KOPT-K1 (cell line): Measurements from ENCODE around the gene ELFN2.
"Not testable (repeated sequence)": the region's sequence is repeated elsewhere in the genome, so short reads cannot be mapped to it uniquely, and the experiment has no call there.

Experiments
- H3K27ac ChIP-seq: fragments of 200-600 bp; sonication (generic); 2 replicates; pipeline ENCODE4 v1.5.1; 2016; ENCODE audit warnings: antibody characterized with exemption, mild to moderate bottlenecking, low read depth, low read length; ENCODE audit not compliant: poor library complexity, severe bottlenecking
- H3K36me3 ChIP-seq: fragments of 200-600 bp; sonication (generic); 2 replicates; pipeline ENCODE4 v1.5.1; 2017; ENCODE audit warnings: antibody characterized with exemption, mild to moderate bottlenecking, low read length, moderate library complexity; ENCODE audit not compliant: insufficient read depth
- H3K9me3 ChIP-seq: fragments of 200-600 bp; sonication (generic); 2 replicates; pipeline ENCODE4 v1.5.1; 2017; ENCODE audit warnings: antibody characterized with exemption, low read length, mild to moderate bottlenecking; ENCODE audit not compliant: insufficient read depth, poor library complexity, severe bottlenecking

Gene ELFN2

GRCh38 chr22:37329238-37330140 lies 97.8 kb downstream of the ELFN2 start:
- no peak overlapping the region for H3K27ac ChIP-seq
- no peaks in the 10 kb centered on the region for H3K9me3 ChIP-seq

DNA sequence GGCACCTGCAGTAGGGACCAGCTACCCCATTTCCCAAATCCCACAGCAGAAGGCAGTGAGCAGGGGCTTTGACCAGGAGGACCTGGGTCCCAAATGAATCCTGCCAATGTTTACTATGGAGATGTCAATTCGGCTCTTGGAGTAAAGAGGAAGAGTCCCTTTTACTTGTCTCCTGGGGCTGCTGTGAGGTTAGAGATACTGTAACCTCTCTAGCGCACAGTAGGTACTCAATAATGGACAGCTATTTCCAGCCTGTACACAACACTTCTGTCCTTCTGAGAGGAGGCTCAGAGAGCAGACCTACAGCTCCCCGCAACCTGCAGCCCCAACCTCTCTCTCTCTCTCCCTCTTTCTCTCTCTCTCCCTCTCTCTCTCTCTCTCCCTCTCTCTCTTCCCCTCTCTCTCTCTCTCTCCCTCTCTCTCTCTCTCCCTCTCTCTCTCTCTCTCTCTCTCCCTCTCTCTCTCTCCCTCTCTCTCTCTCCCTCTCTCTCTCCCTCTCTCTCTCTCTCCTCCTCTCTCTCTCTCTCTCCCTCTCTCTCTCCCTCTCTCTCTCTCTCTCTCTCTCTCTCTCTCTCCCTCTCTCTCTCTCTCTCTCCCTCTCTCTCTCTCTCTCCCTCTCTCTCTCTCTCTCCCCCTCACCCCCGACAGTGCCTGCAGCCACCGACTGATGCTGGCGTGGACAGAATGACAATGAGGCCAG lies 98.6 kb downstream of the ELFN2 start:
- not testable (repeated sequence) for H3K27ac ChIP-seq, H3K36me3 ChIP-seq, H3K9me3 ChIP-seq

More at GRCh38 chr22:37329238-37330140, 97.8 kb downstream of the ELFN2 start:
- H3K36me3 ChIP-seq: no peaks in the 10 kb centered on the region

GRCh38 chr22:37328017-37328416 lies 99.3 kb downstream of the ELFN2 start:
- Histone ChIP-seq H3K36me3 (no peaks in the 10 kb centered on the region), H3K27ac (no peak overlapping the region), H3K9me3 (no peaks in the 10 kb centered on the region)

DNA sequence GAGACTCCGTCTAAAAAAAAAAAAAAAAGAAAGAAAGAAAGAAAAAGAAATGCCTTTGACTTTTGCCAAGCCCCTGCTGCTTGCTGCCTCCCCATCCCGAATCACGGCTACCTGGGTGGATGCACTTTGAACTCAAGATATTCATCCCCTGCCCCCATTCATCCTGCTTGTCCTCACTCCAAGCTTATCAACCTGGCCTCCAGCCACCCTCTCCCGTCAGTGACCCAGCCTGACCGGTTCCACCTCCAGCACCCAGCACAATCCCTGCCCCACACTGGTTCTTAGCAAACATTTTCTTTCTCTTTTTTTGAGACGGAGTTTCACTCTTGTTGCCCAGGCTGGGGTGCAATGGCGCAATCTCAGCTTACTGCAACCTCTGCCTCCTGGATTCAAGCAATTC lies 100.6 kb downstream of the ELFN2 start:
- H3K27ac ChIP-seq: no peak overlapping the region
- H3K36me3 ChIP-seq: no peaks in the 10 kb centered on the region
- H3K9me3 ChIP-seq: no peaks in the 10 kb centered on the region

DNA sequence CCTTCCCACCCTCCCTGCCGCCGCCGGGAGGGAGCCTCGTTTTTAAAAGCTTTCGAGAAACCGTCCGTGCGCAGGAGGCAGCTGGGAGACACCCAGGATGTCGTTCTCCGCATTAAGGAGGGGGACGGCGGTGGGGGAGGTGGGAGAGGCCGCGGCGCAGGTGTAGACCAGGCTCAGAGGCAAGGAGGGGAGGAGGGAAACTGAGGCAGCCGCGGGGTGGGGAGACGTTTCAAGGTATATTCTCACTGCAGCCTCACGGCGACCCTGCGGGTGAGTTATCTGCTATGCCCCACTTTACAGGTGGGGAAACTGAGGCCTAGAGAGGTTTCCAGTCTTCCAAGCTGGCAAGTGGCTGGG lies 102.3 kb downstream of the ELFN2 start:
- Histone ChIP-seq H3K27ac (no peak overlapping the region), H3K9me3 (no peaks in the 10 kb centered on the region), H3K36me3 (no peaks in the 10 kb centered on the region)

DNA sequence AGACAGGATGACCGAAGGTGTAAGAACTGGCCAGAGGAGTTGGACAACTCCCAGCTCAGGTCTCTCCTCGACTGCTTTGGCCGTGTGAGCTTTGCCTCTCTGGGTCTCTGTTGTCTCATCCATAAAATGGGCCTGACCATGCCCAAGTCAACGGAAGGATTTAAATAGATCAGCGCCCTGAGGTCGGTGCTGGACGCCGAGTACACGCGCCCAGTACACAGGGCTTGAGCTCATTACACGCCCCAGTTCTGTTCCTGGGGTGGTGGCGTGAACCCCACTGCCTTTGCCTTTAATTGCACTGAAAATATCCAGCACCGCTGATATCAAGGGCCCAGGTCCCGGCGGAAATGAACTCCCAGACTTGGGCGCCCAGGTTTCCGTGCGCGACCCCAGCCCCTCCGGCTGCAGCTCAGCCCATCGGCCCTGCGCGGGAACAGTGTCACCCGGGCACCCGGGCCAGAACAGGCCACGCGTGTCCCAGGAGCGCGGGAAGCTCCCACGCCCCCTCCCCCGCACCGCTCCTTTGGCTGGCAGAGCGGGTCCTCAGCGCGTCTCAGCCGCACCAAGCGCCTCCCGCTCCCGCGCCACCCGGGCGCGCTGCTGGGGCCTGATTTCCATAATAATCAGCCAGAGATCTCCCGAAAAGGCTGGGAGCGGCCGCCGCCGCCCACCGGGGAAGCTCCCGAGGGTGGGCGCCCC lies 102.8 kb downstream of the ELFN2 start:
- H3K27ac ChIP-seq: no peak overlapping the region
- no peaks in the 10 kb centered on the region for H3K9me3 ChIP-seq
- H3K36me3 ChIP-seq: no peaks in the 10 kb centered on the region

- H3K36me3 ChIP-seq: no peaks in the 10 kb centered on the region
- no peaks in the 10 kb centered on the region for H3K9me3 ChIP-seq
- H3K27ac ChIP-seq: no peak overlapping the region
These were observed 106.3 kb downstream of the ELFN2 start for GRCh38 chr22:37320726-37321677.

- Histone ChIP-seq H3K9me3 (no peaks in the 10 kb centered on the region), H3K27ac (no peak overlapping the region), H3K36me3 (no peaks in the 10 kb centered on the region)
These were observed 107.8 kb downstream of the ELFN2 start for GRCh38 chr22:37319469-37319868.

DNA sequence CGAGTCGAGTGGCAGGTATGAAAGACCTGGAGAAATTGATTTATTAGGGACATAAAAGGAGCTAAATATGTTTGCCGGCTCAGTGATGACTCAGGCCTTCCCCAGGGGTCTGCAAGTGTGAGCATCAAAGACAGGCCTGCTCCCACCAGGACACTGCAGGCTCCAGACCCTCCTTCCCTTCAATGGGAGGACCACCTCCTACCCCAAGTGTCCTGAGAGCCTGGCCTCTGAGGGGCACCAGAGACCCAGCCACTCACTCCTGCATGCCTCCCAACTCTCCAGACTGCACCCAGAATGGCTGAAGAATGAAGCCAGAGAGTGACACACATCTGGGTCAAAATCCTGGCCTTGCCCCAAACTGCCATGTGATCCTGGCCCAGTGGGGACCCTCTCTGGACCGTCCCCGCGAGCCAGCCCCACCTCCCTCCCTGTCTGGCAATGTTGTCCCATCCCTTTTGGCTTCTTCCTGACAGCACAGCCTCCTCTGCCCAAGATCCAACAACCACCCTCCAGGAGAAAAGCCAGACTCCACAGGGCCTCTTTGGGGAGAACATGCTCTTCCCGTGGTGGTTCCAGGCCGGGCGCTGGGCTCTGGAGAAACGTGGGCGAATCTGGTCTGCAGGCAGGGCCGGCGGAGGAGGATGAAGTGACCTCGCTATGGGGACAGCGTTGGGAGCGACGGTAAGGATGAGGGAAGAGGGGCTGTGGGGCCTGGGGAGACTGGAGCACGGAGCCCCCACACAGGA lies 108.7 kb downstream of the ELFN2 start:
- Histone ChIP-seq H3K9me3 (no peaks in the 10 kb centered on the region), H3K36me3 (no peaks in the 10 kb centered on the region), H3K27ac (no peak overlapping the region)
